ENCODE results near the gene TBX2. TPM values are rescaled to one million over a fixed set of nuclear protein-coding genes. Genes with fewer than 3 reads are reported as not detected.

TBX2 gene
- total RNA-seq, 1 donor from 2014 or later = 9.8 TPM

GRCh38 chr17:61385577-61386236 is 13.9 kb upstream of the TBX2 start:
- peaks cover 5% of the 10 kb centered on the region for H3K4me1 ChIP-seq
- no peaks in the 10 kb centered on the region for H3K27me3 ChIP-seq
- no peaks in the 10 kb centered on the region for H3K36me3 ChIP-seq
- H3K9me3 ChIP-seq = no peaks in the 10 kb centered on the region
- intact Hi-C loops (cut with DNase I) = no loop called here
- no peak overlapping the region for H3K27ac ChIP-seq
- no peak for TF ChIP-seq CTCF (IDR thresholded peaks at IDR 0.05)
- TF ChIP-seq POLR2AphosphoS5 (IDR thresholded peaks at IDR 0.05; ENCODE audit: insufficient read depth in 1 of 2, low read depth in 1 of 2) = no peak
- no peak for DNase-seq (ENCODE audit: extremely low spot score in 2 of 2)
- no peak overlapping the region for H3K4me3 ChIP-seq

GRCh38 chr17:61386251-61386650 is 13.4 kb upstream of the TBX2 start:
- no peaks in the 10 kb centered on the region for H3K9me3 ChIP-seq
- DNase-seq (ENCODE audit: extremely low spot score in 2 of 2) = no peak
- intact Hi-C loops (cut with DNase I) = no loop called here
- peaks cover 5% of the 10 kb centered on the region for H3K4me1 ChIP-seq
- H3K27ac ChIP-seq = no peak overlapping the region
- H3K27me3 ChIP-seq = no peaks in the 10 kb centered on the region
- no peaks in the 10 kb centered on the region for H3K36me3 ChIP-seq
- H3K4me3 ChIP-seq = no peak overlapping the region
- TF ChIP-seq POLR2AphosphoS5 (IDR thresholded peaks at IDR 0.05; ENCODE audit: insufficient read depth in 1 of 2, low read depth in 1 of 2) (no peak), CTCF (IDR thresholded peaks at IDR 0.05) (no peak), POLR2A (IDR thresholded peaks at IDR 0.05) (no peak)

- TF ChIP-seq CTCF (IDR thresholded peaks at IDR 0.05) = no peak
- no peak for TF ChIP-seq POLR2A (IDR thresholded peaks at IDR 0.05)
- no peak for TF ChIP-seq POLR2AphosphoS5 (IDR thresholded peaks at IDR 0.05; ENCODE audit: insufficient read depth in 1 of 2, low read depth in 1 of 2)
- intact Hi-C loops (cut with DNase I) = no loop called here
- Histone ChIP-seq H3K27ac (no peak overlapping the region), H3K36me3 (no peaks in the 10 kb centered on the region), H3K4me3 (no peak overlapping the region), H3K27me3 (no peaks in the 10 kb centered on the region), H3K9me3 (no peaks in the 10 kb centered on the region), H3K4me1 (peaks cover 5% of the 10 kb centered on the region)
- no peak for DNase-seq (ENCODE audit: extremely low spot score in 2 of 2)
These were observed 12.6 kb upstream of the TBX2 start for GRCh38 chr17:61387011-61387410.

GRCh38 chr17:61387511-61388305 is 11.9 kb upstream of the TBX2 start:
- no peak overlapping the region for H3K27ac ChIP-seq
- TF ChIP-seq POLR2AphosphoS5 (IDR thresholded peaks at IDR 0.05; ENCODE audit: insufficient read depth in 1 of 2, low read depth in 1 of 2) (no peak), POLR2A (IDR thresholded peaks at IDR 0.05) (no peak)
- no peak overlapping the region for H3K4me3 ChIP-seq
- peaks cover 5% of the 10 kb centered on the region for H3K4me1 ChIP-seq
- H3K27me3 ChIP-seq = no peaks in the 10 kb centered on the region
- no peak for DNase-seq (ENCODE audit: extremely low spot score in 2 of 2)
- H3K36me3 ChIP-seq = no peaks in the 10 kb centered on the region
- no peaks in the 10 kb centered on the region for H3K9me3 ChIP-seq
- intact Hi-C loops (cut with DNase I) = no loop called here

GRCh38 chr17:61388561-61389356 is 10.9 kb upstream of the TBX2 start:
- intact Hi-C loops (cut with DNase I) = no loop called here

More at GRCh38 chr17:61388561-61389356, 10.9 kb upstream of the TBX2 start:
- Histone ChIP-seq H3K9me3 (no peaks in the 10 kb centered on the region), H3K27ac (no peak overlapping the region), H3K36me3 (no peaks in the 10 kb centered on the region), H3K4me3 (no peak overlapping the region), H3K4me1 (peaks cover 5% of the 10 kb centered on the region), H3K27me3 (no peaks in the 10 kb centered on the region)
- DNase-seq (ENCODE audit: extremely low spot score in 2 of 2) = no peak
- TF ChIP-seq CTCF (IDR thresholded peaks at IDR 0.05) (no peak), POLR2A (IDR thresholded peaks at IDR 0.05) (no peak), POLR2AphosphoS5 (IDR thresholded peaks at IDR 0.05; ENCODE audit: insufficient read depth in 1 of 2, low read depth in 1 of 2) (no peak)
